GM12875 (cell line): ENCODE measurements around the gene SSH2.
"Not testable (repeated sequence)": the region's sequence is repeated elsewhere in the genome, so short reads cannot be mapped to it uniquely, and the experiment has no call there.

Experiments used
- H3K4me3 ChIP-seq: one replicate; pipeline ENCODE4 v1.5.1; 2011; ENCODE audit warnings: low read depth, low read length, control low read depth
- CTCF ChIP-seq: IDR thresholded peaks from 2 replicates; pipeline ENCODE4 v1.5.1; 2011; ENCODE audit warnings: low read depth, mild to moderate bottlenecking, control low read depth, inconsistent platforms, low read length, moderate library complexity, borderline replicate concordance; ENCODE audit not compliant: insufficient read depth

SSH2 gene

GRCh38 chr17:29791336-29792080 lies 138.5 kb downstream of the SSH2 start:
- TF ChIP-seq CTCF = no peak
- H3K4me3 ChIP-seq = no peak overlapping the region

GRCh38 chr17:29789196-29790170 lies 140.5 kb downstream of the SSH2 start:
- TF ChIP-seq CTCF = no peak

GRCh38 chr17:29787995-29788394 lies 142.0 kb downstream of the SSH2 start:
- TF ChIP-seq CTCF = no peak
- H3K4me3 ChIP-seq = no peak overlapping the region

More at GRCh38 chr17:29789196-29790170, 140.5 kb downstream of the SSH2 start:
- H3K4me3 ChIP-seq = no peak overlapping the region

GRCh38 chr17:29782917-29783316 lies 147.1 kb downstream of the SSH2 start:
- no peak for TF ChIP-seq CTCF
- H3K4me3 ChIP-seq = no peak overlapping the region

- H3K4me3 ChIP-seq = not testable (repeated sequence)
Observed at GRCh38 chr17:29779812-29780190, 150.2 kb downstream of the SSH2 start.

- H3K4me3 ChIP-seq = no peak overlapping the region
- TF ChIP-seq CTCF = peak; percentile 69
Observed at GRCh38 chr17:29778956-29779811, 150.8 kb downstream of the SSH2 start.

GRCh38 chr17:29777663-29778062 lies 152.4 kb downstream of the SSH2 start:
- H3K4me3 ChIP-seq = no peak overlapping the region
- no peak for TF ChIP-seq CTCF
